Neural cell (in vitro differentiated cells): ENCODE data around the gene DUSP22.

Source experiments
- MXI1 ChIP-seq: fragments of 450-650 bp; conservative IDR thresholded peaks from 2 replicates; pipeline ENCODE4 v1.6.1; 2014; ENCODE audit warnings: antibody characterized with exemption, mild to moderate bottlenecking; ENCODE audit not compliant: poor library complexity, severe bottlenecking
- RAD21 ChIP-seq: fragments of 450-650 bp; conservative IDR thresholded peaks from 2 replicates; pipeline ENCODE4 v1.6.1; 2014; ENCODE audit warnings: antibody characterized with exemption, mild to moderate bottlenecking, moderate library complexity
- TF ChIP-seq, protein P1 (sequence below): fragments of 450-650 bp; IDR thresholded peaks from 2 replicates; pipeline ENCODE4 v1.5.1; 2014; ENCODE audit warnings: antibody characterized with exemption, mild to moderate bottlenecking, moderate library complexity; ENCODE audit not compliant: poor library complexity, severe bottlenecking
- TF ChIP-seq, protein P2 (sequence below): IDR thresholded peaks from 2 replicates; pipeline ENCODE4 v1.6.1; 2012; ENCODE audit warnings: borderline replicate concordance

DNA sequence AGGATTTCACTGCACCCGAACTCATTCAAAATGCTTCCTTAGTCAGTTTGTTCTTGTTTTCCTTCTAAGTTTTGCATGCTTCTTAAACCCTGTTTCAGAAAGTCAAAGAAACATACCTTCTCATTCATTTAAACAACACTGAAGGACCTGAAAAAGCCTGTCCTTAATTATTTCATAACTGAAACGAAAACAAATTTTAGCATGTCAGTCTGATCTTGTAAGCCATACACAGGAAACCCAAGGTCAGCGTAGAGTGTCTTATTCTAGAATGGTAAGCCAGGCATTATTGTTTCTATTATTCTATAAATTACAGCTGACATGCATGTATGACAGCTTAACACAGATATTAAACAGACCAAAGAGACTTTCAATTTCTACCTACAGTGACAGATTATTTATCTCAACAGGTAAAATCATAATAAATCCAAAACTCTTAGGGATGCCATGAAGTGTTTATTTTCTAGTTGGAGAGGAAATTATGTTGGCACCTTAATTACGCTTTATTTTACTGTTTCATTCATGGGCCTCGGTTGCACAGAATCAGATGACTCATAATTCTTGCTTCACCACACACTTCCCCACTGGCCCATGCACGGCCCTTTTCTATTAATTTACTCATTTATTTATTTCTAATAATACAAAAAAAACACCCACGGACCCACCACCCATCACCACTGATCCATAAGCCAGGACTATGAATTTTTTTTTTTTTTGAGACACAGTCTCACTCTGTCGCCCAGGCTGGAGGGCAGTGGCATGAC, 39.3 kb upstream of the DUSP22 start:
- TF ChIP-seq, protein P1, sequence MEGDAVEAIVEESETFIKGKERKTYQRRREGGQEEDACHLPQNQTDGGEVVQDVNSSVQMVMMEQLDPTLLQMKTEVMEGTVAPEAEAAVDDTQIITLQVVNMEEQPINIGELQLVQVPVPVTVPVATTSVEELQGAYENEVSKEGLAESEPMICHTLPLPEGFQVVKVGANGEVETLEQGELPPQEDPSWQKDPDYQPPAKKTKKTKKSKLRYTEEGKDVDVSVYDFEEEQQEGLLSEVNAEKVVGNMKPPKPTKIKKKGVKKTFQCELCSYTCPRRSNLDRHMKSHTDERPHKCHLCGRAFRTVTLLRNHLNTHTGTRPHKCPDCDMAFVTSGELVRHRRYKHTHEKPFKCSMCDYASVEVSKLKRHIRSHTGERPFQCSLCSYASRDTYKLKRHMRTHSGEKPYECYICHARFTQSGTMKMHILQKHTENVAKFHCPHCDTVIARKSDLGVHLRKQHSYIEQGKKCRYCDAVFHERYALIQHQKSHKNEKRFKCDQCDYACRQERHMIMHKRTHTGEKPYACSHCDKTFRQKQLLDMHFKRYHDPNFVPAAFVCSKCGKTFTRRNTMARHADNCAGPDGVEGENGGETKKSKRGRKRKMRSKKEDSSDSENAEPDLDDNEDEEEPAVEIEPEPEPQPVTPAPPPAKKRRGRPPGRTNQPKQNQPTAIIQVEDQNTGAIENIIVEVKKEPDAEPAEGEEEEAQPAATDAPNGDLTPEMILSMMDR, result no peak
- TF ChIP-seq, protein P2, sequence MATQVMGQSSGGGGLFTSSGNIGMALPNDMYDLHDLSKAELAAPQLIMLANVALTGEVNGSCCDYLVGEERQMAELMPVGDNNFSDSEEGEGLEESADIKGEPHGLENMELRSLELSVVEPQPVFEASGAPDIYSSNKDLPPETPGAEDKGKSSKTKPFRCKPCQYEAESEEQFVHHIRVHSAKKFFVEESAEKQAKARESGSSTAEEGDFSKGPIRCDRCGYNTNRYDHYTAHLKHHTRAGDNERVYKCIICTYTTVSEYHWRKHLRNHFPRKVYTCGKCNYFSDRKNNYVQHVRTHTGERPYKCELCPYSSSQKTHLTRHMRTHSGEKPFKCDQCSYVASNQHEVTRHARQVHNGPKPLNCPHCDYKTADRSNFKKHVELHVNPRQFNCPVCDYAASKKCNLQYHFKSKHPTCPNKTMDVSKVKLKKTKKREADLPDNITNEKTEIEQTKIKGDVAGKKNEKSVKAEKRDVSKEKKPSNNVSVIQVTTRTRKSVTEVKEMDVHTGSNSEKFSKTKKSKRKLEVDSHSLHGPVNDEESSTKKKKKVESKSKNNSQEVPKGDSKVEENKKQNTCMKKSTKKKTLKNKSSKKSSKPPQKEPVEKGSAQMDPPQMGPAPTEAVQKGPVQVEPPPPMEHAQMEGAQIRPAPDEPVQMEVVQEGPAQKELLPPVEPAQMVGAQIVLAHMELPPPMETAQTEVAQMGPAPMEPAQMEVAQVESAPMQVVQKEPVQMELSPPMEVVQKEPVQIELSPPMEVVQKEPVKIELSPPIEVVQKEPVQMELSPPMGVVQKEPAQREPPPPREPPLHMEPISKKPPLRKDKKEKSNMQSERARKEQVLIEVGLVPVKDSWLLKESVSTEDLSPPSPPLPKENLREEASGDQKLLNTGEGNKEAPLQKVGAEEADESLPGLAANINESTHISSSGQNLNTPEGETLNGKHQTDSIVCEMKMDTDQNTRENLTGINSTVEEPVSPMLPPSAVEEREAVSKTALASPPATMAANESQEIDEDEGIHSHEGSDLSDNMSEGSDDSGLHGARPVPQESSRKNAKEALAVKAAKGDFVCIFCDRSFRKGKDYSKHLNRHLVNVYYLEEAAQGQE, result no peak
- TF ChIP-seq RAD21 (no peak), MXI1 (no peak)
